K562 (cell line): Measurements from ENCODE around the gene GRIK1. TPM values are rescaled to one million over a fixed set of nuclear protein-coding genes. Genes with fewer than 3 reads are reported as not detected.
"Not testable (repeated sequence)": the region's sequence is repeated elsewhere in the genome, so short reads cannot be mapped to it uniquely, and the experiment has no call there.

Experiments used
- ATAC-seq: fragments of 200-7000 bp; cut with Tn5 transposase; 3 replicates; pipeline ENCODE4 v1.9.1; 2020; ENCODE audit warnings: moderate library complexity
- BruUV-seq: library from RNA; stranded (reverse); fragments of 400-500 nt; replicated peaks from 2 replicates; lab custom pipeline; 2021; lab: Mats Ljungman, UMichigan
- CTCF ChIA-PET: fragments of 300-600 bp; formaldehyde crosslinking; extraction: SDS; loops from one replicate; lab custom pipeline; 2021; ENCODE audit warnings: low intra/inter-chr PET ratio; lab: Yijun Ruan, JAX
- POLR2A ChIA-PET: fragments of 300-600, 350-650 bp; sonication (Branson Sonifier 250); formaldehyde crosslinking; extraction: SDS; loops from one replicate; lab custom pipeline; 2021; ENCODE audit warnings: antibody characterized with exemption, inconsistent platforms; lab: Yijun Ruan, JAX
- DNase-seq, 4 experiments: peaks; one replicate each; pipeline versions ENCODE4 v3.0.0 to v3.0.0-alpha.2; 2011 to 2018; ENCODE audit warnings: low spot score in 3 of 4, mixed read lengths in 3 of 4; ENCODE audit errors: extremely low read depth in 1 of 4
- FAIRE-seq: peaks from 2 replicates; lab custom pipeline; 2011; peaks lifted over from hg19 to GRCh38; lab: Jason Lieb, UNC
- H2AFZ ChIP-seq: 2 replicates; pipeline ENCODE4 v1.6.0; 2011; ENCODE audit warnings: low read depth, low read length, control low read depth, inconsistent platforms
- H3K27ac ChIP-seq: fragments of 200-600 bp; 3 replicates; pipeline ENCODE4 v1.8.0; 2011; ENCODE audit warnings: low read depth, mild to moderate bottlenecking, control low read depth, inconsistent platforms, low read length, moderate library complexity, mixed read lengths; ENCODE audit errors: extremely low read depth
- H3K27me3 ChIP-seq, 2 experiments: fragments of 300-600 bp in 1 of 2; 2 replicates in 1 of 2; 3 replicates in 1 of 2; pipeline versions ENCODE4 v1.6.0 to v1.8.0; 2011; ENCODE audit warnings: inconsistent platforms in 2 of 2, low read length in 2 of 2, mild to moderate bottlenecking in 1 of 2, mixed read lengths in 1 of 2, moderate library complexity in 1 of 2; ENCODE audit not compliant: control insufficient read depth in 2 of 2, insufficient read depth in 2 of 2
- H3K36me3 ChIP-seq: fragments of 300-600 bp; 3 replicates; pipeline ENCODE4 v1.8.0; 2011; ENCODE audit warnings: mild to moderate bottlenecking, low read length, inconsistent platforms; ENCODE audit not compliant: control insufficient read depth, insufficient read depth
- H3K4me1 ChIP-seq, 2 experiments: fragments of 200-600 bp in 1 of 2; replicated peaks in 1 of 2; 2 replicates in 1 of 2; 3 replicates in 1 of 2; pipeline versions ENCODE4 v1.5.1 to v1.8.0; 2011; ENCODE audit warnings: inconsistent platforms in 2 of 2, low read length in 2 of 2, mild to moderate bottlenecking in 1 of 2, mixed read lengths in 1 of 2, moderate library complexity in 1 of 2; ENCODE audit not compliant: control insufficient read depth in 2 of 2, insufficient read depth in 2 of 2
- H3K4me2 ChIP-seq: 2 replicates; pipeline ENCODE4 v1.6.1; 2011; ENCODE audit warnings: low read length, control low read depth, inconsistent platforms, mixed read lengths; ENCODE audit not compliant: insufficient read depth
- H3K4me3 ChIP-seq: fragments of 200-600 bp; sonication (generic), shearing (Covaris generic); 2 replicates; pipeline ENCODE4 v1.5.1; 2016; ENCODE audit warnings: control low read depth, inconsistent platforms
- H3K79me2 ChIP-seq: fragments of 200-600 bp; 3 replicates; pipeline ENCODE4 v1.8.0; 2011; ENCODE audit warnings: low read length, inconsistent platforms; ENCODE audit not compliant: control insufficient read depth, insufficient read depth
- H3K9ac ChIP-seq, 2 experiments: 2 replicates each; pipeline versions ENCODE4 v1.6.0 to v1.6.1; 2011; ENCODE audit warnings: low read depth in 2 of 2, low read length in 2 of 2, control low read depth in 1 of 2, inconsistent platforms in 1 of 2, mild to moderate bottlenecking in 1 of 2, mixed read lengths in 1 of 2; ENCODE audit not compliant: insufficient read depth in 1 of 2
- H3K9me1 ChIP-seq: one replicate; pipeline ENCODE4 v1.6.0; 2011; ENCODE audit warnings: inconsistent platforms, mild to moderate bottlenecking, low read length, moderate library complexity; ENCODE audit not compliant: control insufficient read depth, insufficient read depth
- H3K9me3 ChIP-seq: replicated peaks from 2 replicates; pipeline ENCODE4 v1.5.1; 2011; ENCODE audit warnings: low read depth, low read length, inconsistent platforms; ENCODE audit not compliant: control insufficient read depth, insufficient read depth
- H4K20me1 ChIP-seq: replicated peaks from 2 replicates; pipeline ENCODE4 v1.6.1; 2011; ENCODE audit warnings: low read length, inconsistent platforms, mixed read lengths; ENCODE audit not compliant: control insufficient read depth, insufficient read depth
- BCOR ChIP-seq: fragments of 450-650 bp; IDR thresholded peaks from 2 replicates; pipeline ENCODE4 v1.6.1; 2016
- GTF2A2 ChIP-seq: IDR thresholded peaks from 2 replicates; pipeline ENCODE4 v1.6.1; 2016; ENCODE audit warnings: mild to moderate bottlenecking, missing genetic modification characterization, missing compliant biosample characterization
- HMG20A ChIP-seq: fragments of 450-650 bp; formaldehyde crosslinking; conservative IDR thresholded peaks from 2 replicates; pipeline ENCODE4 v1.4.0; 2020; ENCODE audit warnings: mild to moderate bottlenecking, mixed read lengths
- KDM1A ChIP-seq, 2 experiments: fragments of 450-650 bp; IDR thresholded peaks; 2 replicates each; pipeline ENCODE4 v1.6.1; 2016; ENCODE audit warnings: mild to moderate bottlenecking in 2 of 2
- KLF13 ChIP-seq: fragments of 450-650 bp; IDR thresholded peaks from 2 replicates; pipeline ENCODE4 v1.6.1; 2016; ENCODE audit warnings: missing genetic modification characterization, low read depth, mild to moderate bottlenecking, missing compliant biosample characterization, moderate library complexity, borderline replicate concordance
- RBM25 ChIP-seq: fragments of 200-400 bp; formaldehyde crosslinking; IDR thresholded peaks from 2 replicates; pipeline ENCODE4 v1.6.1; 2018; ENCODE audit warnings: low read length, low read depth, moderate library complexity; ENCODE audit not compliant: severe bottlenecking
- ZNF146 ChIP-seq: IDR thresholded peaks from one replicate; pipeline ENCODE4 v1.6.1; 2018; ENCODE audit warnings: missing compliant biosample characterization; ENCODE audit not compliant: unreplicated experiment
- ZNF316 ChIP-seq: fragments of 450-650 bp; IDR thresholded peaks from 2 replicates; pipeline ENCODE4 v1.6.1; 2016
- WGBS: fragments of 100-300 bp; shearing (Covaris generic); methylation state at CpG from one replicate; pipeline ENCODE4 v1.1.6; 2016; ENCODE audit warnings: low coverage, mixed read lengths; ENCODE audit not compliant: insufficient coverage; ENCODE audit errors: missing lambda C conversion rate; 5-methylcytosine and 5-hydroxymethylcytosine counted together
- in situ Hi-C: fragments of 300-500 bp; cut with MboI; formaldehyde crosslinking; loops from 4 replicates; pipeline ENCODE4 v1.15.0; 2018; ENCODE audit warnings: inconsistent platforms, mixed read lengths
- intact Hi-C: fragments of 100-400 bp; cut with micrococcal nuclease; formaldehyde crosslinking; loops from 2 replicates; pipeline ENCODE4 v1.14.2; 2022
- polyA plus RNA-seq, 8 experiments: library from polyadenylated mRNA; depleted of rRNA in 4 of 8; stranded (reverse) in 5 of 8; unstranded in 3 of 8; fragments of >200 nt; fragmentation: Nextera tagmentation in 2 of 8; fragmentation: Illumina TruSeq in 1 of 8; extraction: Ambion mirVana in 2 of 8; extraction: Trizol in 1 of 8; gene quantifications; 2 replicates each; pipeline versions ENCODE4 v1.2.1 to v1.2.3, GENCODE V29; 2011 to 2014; ENCODE audit warnings: inconsistent platforms in 1 of 8, missing spikeins in 1 of 8
- total RNA-seq, 7 experiments: library from RNA; depleted of rRNA in 6 of 7; stranded (reverse); fragments of >200 nt in 6 of 7; fragmentation: Illumina TruSeq in 2 of 7; extraction: Trizol in 2 of 7; gene quantifications; 2 replicates each; pipeline versions ENCODE4 v1.2.1 to v1.2.3, GENCODE V29; 2011 to 2021; ENCODE audit warnings: low replicate concordance in 1 of 7
- TF ChIP-seq, protein P1 (sequence below): fragments of 450-650 bp; conservative IDR thresholded peaks from 2 replicates; pipeline ENCODE4 v1.6.1; 2016; ENCODE audit warnings: missing genetic modification characterization, low read depth, mild to moderate bottlenecking, control low read depth, missing compliant biosample characterization

The GRIK1 gene
- total and polyA plus RNA-seq, 9 of the 15 experiments (the other 6 are each of a cell fraction or from before 2014, with no cell fraction given) = 0.17 to 2.8 (median 0.53) TPM

DNA sequence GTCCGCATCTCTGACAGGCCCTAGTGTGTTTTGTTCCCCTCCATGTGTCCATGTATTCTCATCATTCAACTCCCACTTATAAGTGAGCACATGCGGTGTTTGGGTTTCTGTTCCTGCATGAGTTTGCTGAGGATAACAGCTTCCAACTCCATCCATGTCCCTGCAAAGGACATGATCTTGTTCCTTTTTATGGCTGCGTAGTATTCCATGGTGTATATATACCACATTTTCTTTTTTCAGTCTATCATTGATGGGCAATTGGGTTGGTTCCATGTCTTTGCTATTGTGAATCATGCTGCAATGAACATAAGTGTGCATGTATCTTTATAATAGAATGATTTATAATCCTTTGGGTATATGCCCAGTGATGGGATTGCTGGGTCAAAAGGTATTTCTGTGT, 334.6 kb downstream of the GRIK1 start:
- H3K9me1 ChIP-seq, H3K36me3 ChIP-seq, H2AFZ ChIP-seq, H3K4me3 ChIP-seq, H3K9me3 ChIP-seq, ATAC-seq, H3K4me2 ChIP-seq, H4K20me1 ChIP-seq, BruUV-seq, H3K27ac ChIP-seq, in situ Hi-C loops, DNase-seq, POLR2A ChIA-PET, FAIRE-seq, intact Hi-C loops, H3K79me2 ChIP-seq, CTCF ChIA-PET, H3K27me3 ChIP-seq, H3K4me1 ChIP-seq, H3K9ac ChIP-seq: not testable (repeated sequence)
- WGBS = 61% methylated on average over 3 of the region's 3 CpGs
- TF ChIP-seq BCOR (peak; percentile 36; the same call in 1 of the 2 replicates), RBM25 (peak; percentile 6), KDM1A (IDR thresholded peaks at IDR 0.05) (0 out of 4 replicates have a peak, but pooled peaks of 1 of the 2 experiments have one; percentile 15), ZNF146 (CRISPR knock-in tag) (peak; percentile 91)

DNA sequence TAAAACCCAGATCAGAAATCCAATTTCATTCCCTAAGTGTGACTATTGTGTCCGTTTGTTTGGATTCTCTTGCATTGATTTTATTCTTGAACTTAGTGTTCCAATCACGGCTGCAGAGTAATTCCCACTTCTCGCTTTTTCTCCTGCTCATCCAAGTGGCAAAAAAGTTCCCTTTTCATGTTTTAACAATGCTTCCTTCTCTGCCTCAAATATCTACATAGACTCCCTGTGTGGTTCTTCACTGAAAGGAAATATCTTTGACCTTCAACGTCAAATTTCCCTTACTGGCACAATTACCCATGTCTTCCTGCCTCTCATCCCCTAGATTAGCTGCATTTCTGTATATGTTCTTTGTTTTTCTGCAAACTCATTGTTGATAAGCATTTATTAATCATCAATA, 335.7 kb downstream of the GRIK1 start:
- BruUV-seq = no TSS peak
- Histone ChIP-seq H3K36me3 (no peaks in the 10 kb centered on the region), H3K9me1 (no peaks in the 10 kb centered on the region), H2AFZ (no peak overlapping the region), H3K79me2 (no peaks in the 10 kb centered on the region), H3K27me3 (no peaks in the 10 kb centered on the region), H3K4me3 (no peak overlapping the region), H3K9ac (no peak overlapping the region), H4K20me1 (no peaks in the 10 kb centered on the region), H3K9me3 (no peaks in the 10 kb centered on the region), H3K4me1 (no peaks in the 10 kb centered on the region), H3K27ac (no peak overlapping the region), H3K4me2 (no peak overlapping the region)
- FAIRE-seq (no peak), DNase-seq (no peak), ATAC-seq (no peak)
- intact Hi-C loops (no loop called here), in situ Hi-C loops (no loop called here)
- POLR2A ChIA-PET = no interaction called here
- CTCF ChIA-PET = interaction anchor here (0.5 kb wide), 1 partner anchor 74 kb away, joined by 4 read pairs; no protein-coding TSS in a partner anchor
- 68% methylated on average over 4 of the region's 4 CpGs for WGBS
- no peak for TF ChIP-seq HMG20A
- peak; percentile 24; the same call in 1 of the 2 replicates for TF ChIP-seq ZNF316
- no peak for TF ChIP-seq GTF2A2 (tag)
- TF ChIP-seq, protein P1, sequence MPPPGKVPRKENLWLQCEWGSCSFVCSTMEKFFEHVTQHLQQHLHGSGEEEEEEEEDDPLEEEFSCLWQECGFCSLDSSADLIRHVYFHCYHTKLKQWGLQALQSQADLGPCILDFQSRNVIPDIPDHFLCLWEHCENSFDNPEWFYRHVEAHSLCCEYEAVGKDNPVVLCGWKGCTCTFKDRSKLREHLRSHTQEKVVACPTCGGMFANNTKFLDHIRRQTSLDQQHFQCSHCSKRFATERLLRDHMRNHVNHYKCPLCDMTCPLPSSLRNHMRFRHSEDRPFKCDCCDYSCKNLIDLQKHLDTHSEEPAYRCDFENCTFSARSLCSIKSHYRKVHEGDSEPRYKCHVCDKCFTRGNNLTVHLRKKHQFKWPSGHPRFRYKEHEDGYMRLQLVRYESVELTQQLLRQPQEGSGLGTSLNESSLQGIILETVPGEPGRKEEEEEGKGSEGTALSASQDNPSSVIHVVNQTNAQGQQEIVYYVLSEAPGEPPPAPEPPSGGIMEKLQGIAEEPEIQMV (tag) = no peak
- no peak for TF ChIP-seq KLF13
